ENCODE measurements around the gene CASQ2.

The CASQ2 gene

DNA sequence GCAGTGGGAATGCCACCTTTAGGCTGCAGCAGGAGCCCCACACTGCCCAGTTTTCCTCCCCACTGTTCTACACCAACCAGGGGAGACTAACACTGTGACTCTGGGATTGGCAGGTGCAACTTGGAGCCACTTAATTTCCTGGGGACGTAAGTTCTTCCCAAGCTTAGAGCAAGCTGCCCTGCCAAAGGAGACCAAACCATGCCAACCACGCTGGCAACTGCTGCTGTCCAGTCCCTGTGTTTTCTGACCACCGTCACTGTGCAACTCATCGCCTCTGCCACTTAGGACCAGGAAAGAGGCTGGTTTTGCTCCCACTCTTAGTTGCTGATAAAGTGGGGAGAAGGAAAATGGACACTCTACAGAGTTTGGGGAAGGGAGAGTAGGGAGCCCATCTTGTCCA is 76.3 kb downstream of the CASQ2 start:
- DNase-seq (ENCODE audit: low read depth) = no peak

DNA sequence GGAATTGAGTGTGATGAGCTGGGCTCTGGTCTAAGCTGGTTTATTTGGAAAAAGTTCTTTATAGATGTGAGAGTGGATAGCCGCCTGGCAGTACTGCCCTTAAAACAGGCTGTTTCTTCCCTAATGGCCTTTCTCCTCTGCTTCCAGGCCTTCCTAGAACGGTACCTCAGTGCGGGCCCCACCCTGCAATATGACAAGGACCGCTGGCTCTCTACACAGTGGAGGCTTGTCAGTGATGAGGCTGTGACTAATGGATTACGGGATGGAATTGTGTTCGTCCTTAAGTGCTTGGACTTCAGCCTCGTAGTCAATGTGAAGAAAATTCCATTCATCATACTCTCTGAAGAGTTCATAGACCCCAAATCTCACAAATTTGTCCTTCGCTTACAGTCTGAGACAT is 77.5 kb downstream of the CASQ2 start:
- DNase-seq (ENCODE audit: low read depth) = no peak

DNA sequence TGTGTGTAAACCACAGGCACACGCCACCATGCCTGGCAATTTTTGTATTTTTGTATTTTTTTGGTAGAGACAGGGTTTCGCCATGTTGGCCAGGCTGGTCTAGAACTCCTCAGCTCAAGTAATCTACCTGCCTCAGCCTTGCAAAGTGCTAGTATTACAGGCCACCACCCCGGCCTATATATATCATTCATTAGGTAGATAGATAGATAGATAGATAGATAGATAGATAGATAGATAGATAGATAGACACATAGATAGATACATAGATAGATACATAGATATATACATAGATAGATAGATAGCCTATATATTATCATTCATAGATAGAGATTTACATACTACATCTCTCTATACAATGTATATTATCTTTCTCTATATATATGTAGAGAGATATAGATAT is 80.8 kb downstream of the CASQ2 start:
- no peak for DNase-seq (ENCODE audit: low read depth)

DNA sequence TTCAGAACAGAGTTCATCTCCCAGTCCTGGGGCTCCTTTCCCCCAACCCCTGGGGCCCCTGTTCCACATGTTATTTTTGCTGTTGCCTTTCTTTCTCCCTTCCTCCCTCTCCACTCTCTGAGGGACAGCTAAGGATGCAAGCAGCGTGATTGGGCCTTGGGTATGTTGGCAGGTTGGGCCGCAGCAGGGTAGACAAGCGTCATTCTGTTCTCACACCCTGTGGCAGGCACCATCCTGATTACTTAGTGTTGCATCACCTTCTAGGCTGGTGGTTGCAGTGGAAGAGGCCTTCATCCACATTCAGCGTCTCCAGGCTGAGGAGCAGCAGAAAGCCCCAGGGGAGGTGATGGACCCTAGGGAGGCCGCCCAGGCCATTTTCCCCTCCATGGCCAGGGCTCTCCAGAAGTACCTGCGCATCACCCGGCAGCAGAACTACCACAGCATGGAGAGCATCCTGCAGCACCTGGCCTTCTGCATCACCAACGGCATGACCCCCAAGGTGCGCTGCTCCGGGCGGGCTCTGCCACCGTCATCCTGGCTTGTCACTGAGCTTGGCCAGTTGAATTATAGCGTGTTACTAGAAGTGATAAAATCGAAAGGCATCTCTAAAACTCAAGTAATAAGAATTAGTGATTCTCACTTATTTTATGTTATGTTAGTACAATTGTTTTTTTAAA is 83.3 kb downstream of the CASQ2 start:
- no peak for DNase-seq (ENCODE audit: low read depth)

DNA sequence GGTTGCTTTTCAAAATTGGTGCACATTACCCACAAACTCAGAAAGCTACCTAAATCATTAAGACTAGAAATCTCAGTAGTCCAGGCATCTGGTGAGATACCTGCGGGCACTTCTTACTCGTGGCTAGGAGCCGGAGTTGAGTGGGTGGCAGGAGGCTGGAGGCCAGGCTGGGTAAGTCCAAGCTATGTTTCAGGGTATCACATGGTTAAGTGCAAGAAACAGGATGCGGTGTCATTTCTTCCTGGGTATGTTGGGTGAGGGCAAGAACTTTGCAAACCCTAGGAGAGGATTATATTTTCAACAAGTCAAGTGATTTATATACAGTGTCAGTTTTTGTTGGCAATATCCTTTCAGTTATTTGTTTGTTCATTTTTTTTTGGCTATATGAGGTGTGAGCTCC is 85.7 kb downstream of the CASQ2 start:
- DNase-seq (ENCODE audit: low read depth) = no peak

DNA sequence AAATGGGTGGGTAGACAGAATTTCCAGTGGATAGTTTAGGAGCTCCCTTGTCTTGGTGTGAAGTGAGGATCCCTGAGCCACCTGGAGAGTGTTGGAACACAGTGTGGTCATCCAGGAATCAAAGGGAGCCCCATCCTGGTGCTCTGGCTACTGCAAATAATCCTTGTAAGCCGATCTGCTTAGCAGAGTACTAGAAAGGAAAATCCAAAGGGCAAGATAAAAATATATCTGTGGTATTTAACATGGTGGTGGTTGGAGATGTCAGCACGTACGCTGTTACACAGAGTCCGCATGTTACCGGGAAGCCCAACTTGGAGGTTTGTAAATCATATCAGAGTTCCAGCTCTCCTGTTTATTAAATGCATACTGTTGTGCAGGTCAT is 87.8 kb downstream of the CASQ2 start:
- DNase-seq (ENCODE audit: low read depth) = no peak

DNA sequence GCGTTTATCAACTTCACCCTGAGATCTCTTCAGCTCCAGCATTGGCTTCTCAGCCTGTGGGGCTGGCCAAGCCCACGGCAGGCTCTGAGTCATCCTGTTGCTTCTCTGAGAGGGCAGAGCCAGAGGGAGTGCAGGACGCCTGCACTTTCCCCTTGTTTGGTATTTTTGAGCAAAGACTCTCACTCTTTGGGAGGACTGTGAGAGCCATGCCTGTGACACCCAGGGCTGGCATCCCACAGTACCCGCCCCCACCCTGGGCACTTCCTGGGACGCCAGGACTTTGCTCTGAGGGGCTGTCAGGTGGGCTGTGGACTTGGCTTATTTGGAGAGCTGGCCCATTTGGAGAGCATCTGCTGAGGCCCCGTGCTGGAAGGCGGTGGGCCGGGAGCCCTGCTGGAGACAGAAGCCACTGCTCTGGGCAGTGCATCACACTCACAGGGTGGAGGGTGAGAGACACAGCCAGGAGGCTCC is 89.3 kb downstream of the CASQ2 start:
- DNase-seq (ENCODE audit: low read depth) = no peak

DNA sequence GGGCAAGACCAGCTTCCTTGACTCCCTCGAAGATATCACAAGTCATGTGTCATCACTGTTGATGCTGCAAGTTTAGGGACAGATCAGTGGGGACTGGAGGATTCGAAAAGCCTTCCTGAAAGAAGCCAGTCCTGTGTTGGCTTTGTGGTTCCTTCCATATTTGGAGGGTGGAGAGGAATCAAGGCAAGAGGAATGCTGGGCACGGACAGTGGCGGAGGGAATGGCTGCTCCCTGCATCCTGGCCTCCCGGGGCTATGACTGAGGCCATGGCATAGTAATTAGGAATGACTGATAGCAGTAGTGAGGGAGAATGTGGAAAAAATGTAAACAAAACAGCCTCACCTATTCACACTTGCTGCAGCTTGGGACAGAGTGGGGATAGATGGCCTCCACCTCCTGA is 90.4 kb downstream of the CASQ2 start:
- DNase-seq (ENCODE audit: low read depth) = no peak

DNA sequence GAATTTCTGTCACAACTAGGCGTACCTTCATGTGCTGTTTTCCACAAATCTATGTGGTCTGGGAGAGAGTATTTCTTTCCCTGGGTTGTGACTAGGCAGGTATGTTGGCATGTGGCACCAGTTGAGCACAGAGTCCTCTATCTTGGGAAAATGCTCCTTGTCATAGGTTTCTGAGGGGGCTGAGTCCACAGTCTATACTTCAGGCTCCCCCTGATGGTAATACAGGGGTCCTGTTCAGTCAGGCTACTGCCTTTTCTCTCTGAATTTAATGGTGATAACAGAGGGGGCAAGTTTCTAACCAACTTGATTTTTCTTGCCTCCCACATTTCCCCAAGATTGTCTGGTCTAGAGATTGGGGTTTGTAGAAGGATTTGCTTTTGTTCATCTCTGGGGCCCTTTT is 90.9 kb downstream of the CASQ2 start:
- DNase-seq (ENCODE audit: low read depth) = no peak

DNA sequence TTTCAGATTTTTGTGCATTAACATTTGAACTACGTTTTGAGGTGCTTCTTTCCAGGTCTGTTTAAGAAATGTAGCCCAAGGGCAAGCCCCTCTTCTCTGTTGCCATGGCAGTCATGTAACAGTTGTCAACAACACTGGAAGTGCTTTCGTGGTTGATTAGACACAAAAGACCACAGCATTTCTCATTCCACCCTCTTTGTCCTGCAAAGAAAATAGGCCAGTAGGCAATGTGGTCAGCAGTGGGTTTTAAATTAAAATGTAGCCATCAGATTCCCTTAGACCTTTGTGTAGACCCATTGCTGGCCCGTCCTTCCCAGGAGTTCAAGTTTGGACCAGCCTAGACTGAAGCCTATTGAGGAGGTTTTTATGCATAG is 91.3 kb downstream of the CASQ2 start:
- no peak for DNase-seq (ENCODE audit: low read depth)

DNA sequence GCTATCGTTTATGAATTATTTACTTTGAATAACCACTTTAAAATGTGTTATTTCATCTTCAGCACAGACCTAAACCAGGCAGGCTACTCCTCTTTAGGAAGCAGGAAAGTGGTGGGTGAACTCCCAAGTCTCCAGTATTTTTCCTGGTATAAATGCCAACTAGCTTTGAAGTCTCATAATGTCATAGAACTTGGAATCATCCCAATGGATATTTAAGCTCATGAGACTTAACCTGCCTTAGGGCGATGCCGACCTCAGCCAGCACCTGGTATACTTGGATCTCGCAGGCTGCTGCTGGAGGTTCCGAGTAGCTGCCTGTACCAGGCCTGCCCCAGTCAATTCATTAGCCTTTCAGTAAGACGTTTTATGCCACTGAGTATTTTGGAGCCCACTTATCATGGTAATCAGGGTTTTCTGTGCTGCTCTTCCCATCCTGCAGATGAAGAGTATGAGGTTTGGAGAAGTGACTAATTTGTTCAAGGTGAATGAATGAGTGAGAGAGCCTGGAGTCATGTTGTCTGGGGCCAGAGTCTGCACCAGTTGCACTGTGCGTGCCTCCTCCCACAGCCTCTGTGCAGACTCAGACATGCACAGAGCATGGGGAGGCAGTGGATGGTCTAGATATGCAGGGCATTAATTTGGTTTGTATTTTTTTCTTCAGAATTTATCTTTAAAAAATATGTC is 91.9 kb downstream of the CASQ2 start:
- no peak for DNase-seq (ENCODE audit: low read depth)

DNA sequence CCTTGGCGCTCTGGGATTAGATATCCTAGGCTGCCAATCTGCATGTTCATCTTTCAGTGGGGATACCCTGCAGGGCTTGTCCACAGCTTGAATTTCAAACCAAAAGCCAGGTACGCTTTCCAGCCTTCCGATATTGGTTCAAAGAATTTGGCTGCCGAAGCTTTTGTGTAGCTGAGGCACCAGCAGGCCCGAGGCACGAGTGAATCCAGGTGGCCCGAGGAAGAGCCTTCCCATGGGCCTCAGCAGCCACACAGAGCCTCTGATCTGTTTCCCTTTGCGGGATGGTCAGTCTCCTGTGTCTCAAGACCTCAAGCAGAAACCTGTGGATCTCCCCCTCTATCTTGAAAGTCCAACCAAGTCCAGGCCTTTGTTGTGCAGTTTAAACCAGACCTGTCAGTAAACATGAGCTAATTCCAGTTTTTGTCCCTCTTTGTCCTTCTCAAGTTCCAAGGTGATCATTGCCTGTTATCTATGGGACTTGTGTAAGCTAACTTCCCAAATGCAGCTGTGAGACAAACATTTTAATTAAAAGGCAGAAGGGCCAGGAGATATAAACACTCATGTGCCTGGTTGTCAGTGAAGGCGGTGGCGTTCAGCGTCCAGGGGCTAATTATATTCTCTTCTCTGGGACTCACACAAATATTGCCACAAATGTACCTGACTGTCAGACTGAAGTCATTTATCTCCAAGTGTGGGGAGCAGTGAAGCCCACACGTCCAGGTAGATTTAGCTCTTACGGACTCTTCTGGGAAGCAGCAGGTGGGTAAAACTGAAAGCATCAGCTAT is 96.1 kb downstream of the CASQ2 start:
- no peak for DNase-seq (ENCODE audit: low read depth)

DNA sequence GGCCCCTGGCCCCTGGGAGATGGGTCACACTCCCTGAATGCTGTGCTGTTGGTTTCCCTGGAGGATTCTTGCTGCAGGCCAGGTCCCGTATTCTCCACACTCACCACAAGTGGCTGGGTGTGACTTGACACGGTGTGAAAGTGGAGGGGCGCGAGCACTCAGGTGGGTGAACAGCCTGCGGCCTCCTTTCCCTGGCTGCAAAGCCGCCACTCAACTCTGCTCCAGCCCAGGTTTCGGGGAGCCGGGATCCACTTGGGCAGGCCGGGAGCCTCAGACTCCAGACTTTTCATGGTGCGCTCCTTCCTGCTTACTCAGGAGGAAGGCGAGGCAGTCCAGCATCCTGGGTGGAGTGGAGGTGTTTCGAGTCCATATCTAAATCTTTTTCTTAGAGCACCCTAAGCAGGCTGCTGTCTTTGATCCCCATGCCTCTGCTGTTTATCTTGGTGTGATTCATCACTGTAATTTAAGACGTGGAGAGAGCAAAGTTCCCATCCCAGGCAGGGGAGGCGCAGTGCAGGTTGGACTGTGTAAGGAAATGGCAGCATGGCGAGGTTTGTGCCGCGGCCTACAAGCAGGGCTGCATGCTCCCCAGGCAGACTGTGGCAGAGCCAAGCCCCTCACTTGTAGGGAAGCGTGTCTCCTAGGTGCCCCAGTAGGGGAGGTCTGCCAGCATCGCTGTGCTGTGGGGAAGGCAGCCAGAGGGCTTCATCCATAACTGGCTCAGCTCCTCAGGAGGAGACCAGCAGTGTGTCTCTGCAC is 97.2 kb downstream of the CASQ2 start:
- DNase-seq (ENCODE audit: low read depth) = no peak

DNA sequence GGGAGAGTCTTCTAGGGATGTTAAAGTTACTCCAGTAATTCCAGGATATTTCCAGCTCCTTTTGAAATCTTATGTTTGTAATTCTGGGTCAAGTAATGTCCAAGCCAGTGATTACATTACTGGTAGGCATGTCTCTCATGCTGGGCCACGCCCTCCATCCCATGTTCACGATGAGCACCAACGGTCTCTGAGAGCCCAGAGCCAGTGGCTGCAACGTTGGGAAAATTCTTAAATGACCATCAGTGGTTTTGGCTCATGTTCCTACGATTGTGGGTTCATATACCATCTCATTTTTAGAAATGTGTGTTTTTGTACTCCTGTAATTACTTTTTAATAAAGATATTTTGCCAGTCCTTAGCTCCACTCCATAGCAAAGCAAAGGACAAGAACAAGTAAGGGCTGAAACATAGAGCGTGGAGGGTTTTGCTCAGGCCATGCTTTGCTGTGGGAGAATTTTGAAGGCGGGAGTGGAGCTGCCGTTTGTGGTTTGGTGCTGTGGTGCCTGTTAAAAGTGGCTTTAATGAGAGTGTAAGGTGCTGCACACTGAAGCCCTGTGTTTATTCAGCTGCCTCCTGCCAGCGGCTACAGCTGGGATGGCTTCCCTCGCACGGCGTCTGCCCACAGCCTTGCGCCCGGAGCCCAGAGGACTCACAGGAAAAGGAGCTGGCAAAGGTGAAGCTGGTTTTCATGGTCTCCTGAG is 97.9 kb downstream of the CASQ2 start:
- DNase-seq (ENCODE audit: low read depth) = no peak

DNA sequence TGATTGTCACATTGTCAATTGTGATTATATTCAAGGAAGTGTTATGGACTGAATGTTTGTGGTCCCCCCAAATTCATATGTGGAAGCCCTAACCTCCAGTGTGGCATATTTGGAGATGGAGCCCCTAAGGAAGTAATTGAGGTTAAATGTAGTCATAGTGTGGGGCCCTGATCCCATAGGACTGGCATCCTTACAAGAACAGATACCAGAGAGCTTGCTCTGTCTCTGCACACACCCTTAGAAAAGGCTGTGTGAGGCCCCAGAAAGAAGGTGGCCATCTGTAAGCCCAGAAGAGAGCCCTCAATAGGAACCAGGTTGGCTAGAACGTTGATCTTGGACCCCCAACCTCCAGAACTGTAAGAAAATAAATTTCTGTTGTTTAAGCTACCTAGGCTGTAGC is 98.6 kb downstream of the CASQ2 start:
- DNase-seq (ENCODE audit: low read depth) = no peak

DNA sequence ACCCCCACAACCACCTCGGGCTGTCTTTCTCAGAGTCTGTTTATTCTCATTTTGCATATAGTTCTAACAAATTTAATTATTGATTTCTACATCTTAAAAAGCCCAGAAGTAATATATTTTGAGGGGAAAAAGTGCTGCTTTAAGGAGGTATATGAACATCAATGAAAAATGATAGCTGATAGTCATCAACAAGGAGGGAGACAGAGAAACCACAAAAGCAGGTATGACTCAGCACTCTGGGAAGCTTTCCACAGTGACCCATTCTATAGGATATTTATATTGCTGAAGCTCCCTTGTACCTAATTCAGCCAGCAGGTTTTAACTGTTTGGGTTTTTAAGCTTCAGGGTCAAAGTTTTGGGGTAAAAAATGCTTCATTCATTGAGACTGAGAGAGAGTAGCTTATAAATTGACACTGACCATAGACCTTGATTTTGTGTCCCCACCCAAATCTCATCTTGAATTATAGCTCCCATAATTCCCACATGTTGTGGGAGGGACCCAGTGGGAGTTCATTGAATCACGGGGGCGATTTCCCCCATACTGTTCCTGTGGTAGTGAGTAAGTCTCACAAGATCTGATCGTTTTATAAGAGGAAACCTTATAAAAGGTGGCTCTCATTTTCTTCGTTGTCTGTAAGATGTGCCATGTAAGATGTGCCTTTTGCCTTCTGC is 99.4 kb downstream of the CASQ2 start:
- DNase-seq (ENCODE audit: low read depth) = no peak

DNA sequence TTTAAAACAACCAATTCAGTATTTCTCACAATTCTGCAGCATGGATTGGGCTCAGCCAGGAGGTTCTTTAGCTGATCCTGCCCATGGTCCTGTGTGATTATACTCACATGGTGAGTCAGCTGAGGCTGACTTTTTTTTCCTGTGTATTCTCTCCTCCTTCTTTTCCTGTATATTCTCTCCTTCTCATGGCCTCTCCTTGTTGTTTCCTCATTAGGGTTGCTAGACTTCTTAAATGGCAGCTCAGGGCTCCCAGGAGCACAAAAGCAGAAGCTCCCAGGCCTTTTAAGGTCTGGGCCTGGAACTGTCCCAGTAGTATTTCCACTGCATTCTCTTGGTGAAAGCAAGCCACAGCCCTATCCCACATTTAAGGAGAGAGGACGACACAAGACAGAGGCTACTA is 99.9 kb downstream of the CASQ2 start:
- no peak for DNase-seq (ENCODE audit: low read depth)

DNA sequence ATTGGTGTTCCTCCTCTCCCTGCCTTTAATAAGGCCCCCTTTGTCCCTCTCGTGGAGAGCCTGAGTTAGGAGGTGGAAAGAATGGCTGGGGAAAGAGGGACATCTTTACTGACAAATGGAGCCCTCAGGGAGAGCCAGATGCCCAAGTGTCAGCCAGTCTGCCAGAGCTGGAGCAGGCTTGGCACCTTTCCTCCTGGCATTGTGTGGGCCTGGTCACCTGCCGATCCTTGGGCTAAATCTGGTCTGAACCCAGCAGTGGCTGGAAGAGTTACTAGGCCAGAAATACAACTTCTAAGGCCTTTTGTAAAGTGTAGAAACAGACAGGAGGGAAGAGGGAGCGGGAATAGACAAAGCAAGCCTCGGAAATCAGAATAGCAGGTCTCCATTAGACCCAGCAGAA is 101.8 kb downstream of the CASQ2 start:
- no peak for DNase-seq (ENCODE audit: low read depth)

DNA sequence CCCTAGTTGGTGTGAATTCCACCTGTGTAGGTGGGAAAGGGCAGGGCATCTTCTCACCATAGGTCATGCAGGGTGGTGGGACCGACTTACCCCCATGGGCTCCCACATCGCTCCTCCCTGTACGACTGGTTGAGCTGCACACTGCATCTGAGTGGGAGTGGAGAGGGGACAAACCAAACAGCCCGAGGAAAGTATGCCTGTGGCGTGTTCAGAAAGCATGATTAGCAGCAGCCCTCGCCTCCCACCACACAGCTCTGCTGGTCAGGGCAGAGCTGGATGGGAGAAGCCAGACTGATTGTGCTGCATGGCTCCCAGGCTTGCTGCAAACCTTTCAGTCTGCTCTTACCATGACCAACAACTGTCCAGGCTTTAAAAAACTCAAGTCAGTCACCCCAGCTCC is 102.3 kb downstream of the CASQ2 start:
- DNase-seq (ENCODE audit: low read depth) = no peak

DNA sequence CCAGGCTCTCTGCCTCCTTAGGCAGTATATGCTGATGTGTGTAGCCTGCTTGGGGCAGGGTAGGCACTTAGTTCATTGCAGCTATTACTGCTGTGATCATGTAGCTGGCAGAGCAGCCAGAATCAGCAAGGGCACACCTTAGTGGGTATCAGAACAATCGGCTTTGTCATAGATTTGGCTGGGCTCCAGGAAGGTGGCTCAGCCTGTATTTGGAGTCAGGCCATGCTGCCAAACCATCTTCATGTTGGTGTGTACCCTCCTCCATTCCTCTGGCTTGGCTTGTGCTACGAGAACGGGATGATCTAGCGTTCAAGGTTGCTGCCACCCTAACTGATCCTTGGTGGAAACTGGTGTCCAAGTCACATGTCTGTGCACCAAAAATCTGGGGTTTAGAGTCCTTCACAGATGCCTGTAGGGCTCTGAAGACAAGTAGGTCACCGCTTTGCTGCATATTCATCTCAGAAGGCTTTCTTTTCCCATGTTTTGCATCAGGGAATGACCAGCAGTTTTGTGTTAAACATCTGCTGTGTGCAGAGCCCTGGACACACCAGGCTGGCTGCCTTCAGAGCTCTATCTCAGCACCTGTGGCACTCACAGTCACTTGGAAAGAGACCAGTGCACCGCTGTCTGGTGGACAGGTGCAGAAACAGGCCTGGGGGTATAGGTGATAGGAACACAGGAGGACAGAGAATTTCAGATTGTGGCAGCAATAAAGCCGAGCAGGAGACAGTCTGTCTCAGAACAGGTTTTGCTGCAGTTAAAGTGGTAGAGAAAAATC is 103.0 kb downstream of the CASQ2 start:
- no peak for DNase-seq (ENCODE audit: low read depth)

DNA sequence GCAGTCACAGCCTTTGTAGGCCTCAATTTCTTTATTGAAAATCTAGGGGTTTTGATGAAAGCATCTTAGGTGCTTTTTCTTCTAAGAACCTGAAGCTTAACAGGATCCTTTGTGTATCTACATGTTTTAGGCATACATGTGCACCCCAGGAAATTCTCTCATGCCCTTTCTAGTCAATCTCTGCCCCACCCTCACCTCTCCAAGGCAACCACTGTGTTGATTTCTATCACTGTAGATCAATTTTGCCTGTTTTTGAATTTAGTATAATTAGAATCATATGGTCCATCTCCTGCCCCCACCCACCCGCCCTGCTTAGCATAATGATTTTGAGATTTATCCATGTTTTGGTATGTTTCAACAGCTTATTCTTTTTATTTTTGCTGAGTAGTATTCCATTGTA is 107.4 kb downstream of the CASQ2 start:
- no peak for DNase-seq (ENCODE audit: low read depth)
